GM12891 (cell line): ENCODE measurements around the gene SDHB.

Experiments used
- POLR2A ChIP-seq: IDR thresholded peaks from 2 replicates; pipeline ENCODE4 v1.6.1; 2011; ENCODE audit warnings: low read depth, low read length, control low read depth
- POU2F2 ChIP-seq: IDR thresholded peaks from 2 replicates; pipeline ENCODE4 v1.6.1; 2011; ENCODE audit warnings: low read depth, mild to moderate bottlenecking, control low read depth, low read length, moderate library complexity
- SPI1 ChIP-seq: IDR thresholded peaks from 2 replicates; pipeline ENCODE4 v1.6.1; 2011; ENCODE audit warnings: low read depth, low read length, control low read depth
- TAF1 ChIP-seq: IDR thresholded peaks from 2 replicates; pipeline ENCODE4 v1.6.1; 2011; ENCODE audit warnings: low read depth, low read length, control low read depth

- TF ChIP-seq POLR2A (no peak), SPI1 (no peak), TAF1 (no peak), POU2F2 (no peak)
Observed at GRCh38 chr1:17084787-17085186, 31.0 kb upstream of the SDHB start.
